IMR-90 (cell line): ENCODE data around the gene MPZL1. TPM values are rescaled to one million over a fixed set of nuclear protein-coding genes. Genes with fewer than 3 reads are reported as not detected.

Source experiments
- ATAC-seq: fragments of 200-7000 bp; cut with Tn5 transposase; 2 replicates; pipeline ENCODE4 v1.9.1; 2020; ENCODE audit warnings: low read depth, mild to moderate bottlenecking, moderate library complexity
- BruUV-seq: library from RNA; stranded (reverse); fragments of 400-500 nt; replicated peaks from 2 replicates; lab custom pipeline; 2021; lab: Mats Ljungman, UMichigan
- CTCF ChIA-PET: fragments of 300-600 bp; formaldehyde crosslinking; extraction: SDS; loops from one replicate; lab custom pipeline; 2021; ENCODE audit warnings: antibody characterized with exemption; lab: Yijun Ruan, JAX
- POLR2A ChIA-PET: fragments of 300-600 bp; sonication (Branson Sonifier 250); formaldehyde crosslinking; loops from one replicate; lab custom pipeline; 2022; ENCODE audit warnings: antibody characterized with exemption; ENCODE audit not compliant: unreplicated experiment; lab: Charles Lee
- DNase-seq: peaks from one replicate; pipeline ENCODE4 v3.0.0; 2013
- H2AFZ ChIP-seq: replicated peaks from 2 replicates; pipeline ENCODE3; 2013; ENCODE audit warnings: low read length, mild to moderate bottlenecking; ENCODE audit not compliant: poor library complexity
- H2AK5ac ChIP-seq: 2 replicates; pipeline ENCODE4 v1.6.1; 2013; ENCODE audit warnings: low read depth, low read length, inconsistent platforms
- H2AK9ac ChIP-seq: replicated peaks from 2 replicates; pipeline ENCODE3; 2013; ENCODE audit warnings: mild to moderate bottlenecking, low read depth, low read length, moderate library complexity; ENCODE audit not compliant: poor library complexity
- H2BK120ac ChIP-seq: 2 replicates; pipeline ENCODE4 v1.6.1; 2013; ENCODE audit warnings: low read depth, low read length, inconsistent platforms
- H2BK15ac ChIP-seq: 3 replicates; pipeline ENCODE4 v1.6.1; 2013; ENCODE audit warnings: low read depth, low read length, inconsistent platforms
- H2BK20ac ChIP-seq: 2 replicates; pipeline ENCODE4 v1.6.1; 2013; ENCODE audit warnings: low read depth, mild to moderate bottlenecking, inconsistent platforms, low read length, moderate library complexity
- H2BK5ac ChIP-seq: 2 replicates; pipeline ENCODE4 v1.6.1; 2013; ENCODE audit warnings: mild to moderate bottlenecking, low read depth, low read length, inconsistent platforms; ENCODE audit not compliant: poor library complexity, severe bottlenecking
- H3K14ac ChIP-seq: replicated peaks from 2 replicates; pipeline ENCODE4 v1.6.1; 2013; ENCODE audit warnings: low read depth, low read length, inconsistent platforms
- H3K18ac ChIP-seq: 2 replicates; pipeline ENCODE4 v1.6.1; 2013; ENCODE audit warnings: low read depth, low read length, control low read depth
- H3K23ac ChIP-seq: 2 replicates; pipeline ENCODE4 v1.6.1; 2013; ENCODE audit warnings: low read depth, low read length, inconsistent platforms
- H3K27ac ChIP-seq: 2 replicates; pipeline ENCODE4 v1.5.1; 2013; ENCODE audit warnings: mild to moderate bottlenecking, control low read depth, low read length; ENCODE audit not compliant: insufficient read depth
- H3K27me3 ChIP-seq: 2 replicates; pipeline ENCODE4 v1.6.1; 2013; ENCODE audit warnings: low read length; ENCODE audit not compliant: control insufficient read depth, insufficient read depth
- H3K36me3 ChIP-seq: 2 replicates; pipeline ENCODE4 v1.6.1; 2013; ENCODE audit warnings: low read length, mixed read lengths; ENCODE audit not compliant: control insufficient read depth, insufficient read depth
- H3K4ac ChIP-seq: 2 replicates; pipeline ENCODE4 v1.6.1; 2013; ENCODE audit warnings: low read depth, low read length, inconsistent platforms
- H3K4me1 ChIP-seq: 2 replicates; pipeline ENCODE4 v1.6.1; 2013; ENCODE audit warnings: low read length, mixed read lengths; ENCODE audit not compliant: control insufficient read depth, insufficient read depth
- H3K4me2 ChIP-seq: 2 replicates; pipeline ENCODE4 v1.6.1; 2013; ENCODE audit warnings: low read depth, mild to moderate bottlenecking, control low read depth, low read length, moderate library complexity
- H3K4me3 ChIP-seq: 2 replicates; pipeline ENCODE4 v1.5.1; 2013; ENCODE audit warnings: low read depth, mild to moderate bottlenecking, control low read depth, low read length, moderate library complexity; ENCODE audit not compliant: insufficient read depth
- H3K56ac ChIP-seq: 2 replicates; pipeline ENCODE4 v1.6.1; 2013; ENCODE audit warnings: low read length, inconsistent platforms; ENCODE audit not compliant: insufficient read depth; ENCODE audit errors: extremely low read depth
- H3K79me1 ChIP-seq, 2 experiments: 2 replicates each; pipeline ENCODE4 v1.6.1; 2013; ENCODE audit warnings: low read length in 2 of 2, inconsistent platforms in 1 of 2, low read depth in 1 of 2
- H3K9ac ChIP-seq: 2 replicates; pipeline ENCODE4 v1.6.1; 2013; ENCODE audit warnings: low read depth, low read length, control low read depth
- H3K9me1 ChIP-seq: 2 replicates; pipeline ENCODE4 v1.6.1; 2013; ENCODE audit warnings: low read length, inconsistent platforms; ENCODE audit not compliant: insufficient read depth
- H3K9me3 ChIP-seq: 2 replicates; pipeline ENCODE4 v1.6.1; 2013; ENCODE audit warnings: low read length; ENCODE audit not compliant: control insufficient read depth, insufficient read depth
- H4K20me1 ChIP-seq: 2 replicates; pipeline ENCODE4 v1.6.1; 2013; ENCODE audit warnings: low read length, inconsistent platforms; ENCODE audit not compliant: insufficient read depth
- H4K5ac ChIP-seq: 2 replicates; pipeline ENCODE4 v1.6.1; 2013; ENCODE audit warnings: mild to moderate bottlenecking, low read depth, low read length, control low read depth
- H4K8ac ChIP-seq, 2 experiments: 2 replicates each; pipeline ENCODE4 v1.6.1; 2013; ENCODE audit warnings: low read depth in 2 of 2, low read length in 2 of 2, control low read depth in 1 of 2, inconsistent platforms in 1 of 2
- H4K91ac ChIP-seq: 2 replicates; pipeline ENCODE4 v1.6.1; 2013; ENCODE audit warnings: low read depth, low read length, inconsistent platforms; ENCODE audit not compliant: insufficient read depth
- BHLHE40 ChIP-seq: fragments of 150-350 bp; IDR thresholded peaks from 2 replicates; pipeline ENCODE4 v1.6.1; 2016; ENCODE audit warnings: mild to moderate bottlenecking, low read depth, low read length
- CEBPB ChIP-seq: IDR thresholded peaks from 2 replicates; pipeline ENCODE4 v1.6.1; 2012; ENCODE audit warnings: low read depth, low read length, improper control_type of control experiment
- CHD1 ChIP-seq: IDR thresholded peaks from 2 replicates; pipeline ENCODE4 v1.6.1; 2012; ENCODE audit warnings: low read depth, low read length, improper control_type of control experiment
- FOS ChIP-seq: fragments of 150-350 bp; IDR thresholded peaks from 2 replicates; pipeline ENCODE4 v1.6.1; 2016; ENCODE audit warnings: low read depth, low read length
- MAFK ChIP-seq: IDR thresholded peaks from 2 replicates; pipeline ENCODE4 v1.6.1; 2012; ENCODE audit warnings: low read depth, low read length, improper control_type of control experiment
- MAZ ChIP-seq: IDR thresholded peaks from 2 replicates; pipeline ENCODE4 v1.6.1; 2012; ENCODE audit warnings: low read depth, mild to moderate bottlenecking, low read length, improper control_type of control experiment, moderate library complexity, borderline replicate concordance
- MXI1 ChIP-seq: IDR thresholded peaks from 2 replicates; pipeline ENCODE4 v1.6.1; 2012; ENCODE audit warnings: low read depth, mild to moderate bottlenecking, low read length, moderate library complexity, borderline replicate concordance
- NFE2L2 ChIP-seq: fragments of 150-350 bp; IDR thresholded peaks from 2 replicates; pipeline ENCODE4 v1.6.1; 2016; ENCODE audit warnings: low read depth, mild to moderate bottlenecking, low read length
- POLR2A ChIP-seq: IDR thresholded peaks from 2 replicates; pipeline ENCODE4 v1.6.1; 2012; ENCODE audit warnings: mild to moderate bottlenecking, low read depth, low read length
- RAD21 ChIP-seq: IDR thresholded peaks from 2 replicates; pipeline ENCODE4 v1.6.1; 2012; ENCODE audit warnings: low read length, improper control_type of control experiment
- RCOR1 ChIP-seq: IDR thresholded peaks from 2 replicates; pipeline ENCODE4 v1.6.1; 2012; ENCODE audit warnings: mild to moderate bottlenecking, low read length, improper control_type of control experiment; ENCODE audit not compliant: insufficient replicate concordance
- RFX5 ChIP-seq: IDR thresholded peaks from 2 replicates; pipeline ENCODE4 v1.8.0; 2012; ENCODE audit warnings: low read depth, mild to moderate bottlenecking, low read length, moderate library complexity
- SMC3 ChIP-seq: fragments of 150-350 bp; IDR thresholded peaks from 2 replicates; pipeline ENCODE4 v1.6.1; 2016; ENCODE audit warnings: low read depth, mild to moderate bottlenecking, antibody characterized with exemption, low read length, moderate library complexity
- WGBS, 2 experiments: methylation state at CpG; one replicate each; pipeline versions ENCODE4 v1.1.5 to v1.1.7; 2013; ENCODE audit warnings: missing lambda C conversion rate in 2 of 2; ENCODE audit not compliant: insufficient read length in 1 of 2; ENCODE audit errors: extremely low coverage in 2 of 2; 5-methylcytosine and 5-hydroxymethylcytosine counted together
- dilution Hi-C: fragments of 300-500 bp; cut with HindIII; formaldehyde crosslinking; loops from one replicate; pipeline ENCODE4 v1.14.3; 2018; ENCODE audit warnings: low sequenced_read_pairs; ENCODE audit not compliant: unreplicated experiment
- in situ Hi-C: fragments of 300-500 bp; cut with MboI; formaldehyde crosslinking; loops from 3 replicates; pipeline ENCODE4 v1.14.3; 2019; ENCODE audit warnings: low sequenced_read_pairs, inconsistent platforms, mixed read lengths
- intact Hi-C: fragments of 100-400 bp; cut with micrococcal nuclease; formaldehyde crosslinking; loops from 2 replicates; pipeline ENCODE4 v1.10.0; 2022
- polyA plus RNA-seq, 3 experiments: library from polyadenylated mRNA; depleted of rRNA; stranded (reverse); fragments of >200 nt; gene quantifications; 2 replicates each; pipeline ENCODE4 v1.2.3, GENCODE V29; 2012; ENCODE audit warnings: low replicate concordance in 1 of 3
- total RNA-seq: library from RNA; depleted of rRNA; stranded (reverse); fragments of >200 nt; gene quantifications from 2 replicates; pipeline ENCODE4 v1.2.3, GENCODE V29; 2012
- TF ChIP-seq, protein P1 (sequence below): fragments of 150-350 bp; IDR thresholded peaks from 2 replicates; pipeline ENCODE4 v1.6.1; 2016; ENCODE audit warnings: low read depth, mild to moderate bottlenecking, low read length, moderate library complexity, borderline replicate concordance
- TF ChIP-seq, protein P2 (sequence below): fragments of 150-350 bp; IDR thresholded peaks from 2 replicates; pipeline ENCODE4 v1.6.1; 2017; ENCODE audit warnings: mild to moderate bottlenecking, antibody characterized with exemption, low read length, low read depth
- TF ChIP-seq, protein P3 (sequence below): conservative IDR thresholded peaks from 2 replicates; pipeline ENCODE4 v1.5.1; 2012; ENCODE audit warnings: mild to moderate bottlenecking, low read depth, low read length, improper control_type of control experiment

The MPZL1 gene
- total and polyA plus RNA-seq, 2 of the 4 experiments (the other 2 are of a cell fraction): 55.3 to 87.3 TPM

DNA sequence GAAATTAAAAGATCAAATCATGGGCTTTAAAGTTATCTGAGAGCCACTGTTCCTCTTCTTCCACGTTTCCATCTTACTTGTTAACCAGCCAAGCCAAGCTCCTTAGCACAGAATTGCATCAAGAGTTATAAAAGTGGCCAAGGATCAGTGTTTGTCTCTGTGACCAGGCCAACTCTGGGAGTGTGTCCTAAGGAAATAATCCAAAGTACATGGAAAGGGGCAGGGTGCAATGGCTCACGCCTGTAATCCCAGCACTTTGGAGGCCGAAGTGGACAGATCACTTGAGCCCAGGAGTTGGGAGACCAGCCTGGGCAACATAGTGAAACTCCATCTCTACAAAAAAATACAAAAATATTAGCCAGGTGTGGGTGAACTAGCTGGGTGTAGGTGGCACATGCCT, 10.0 kb upstream of the MPZL1 start:
- H2BK120ac ChIP-seq: no peak overlapping the region
- no peak overlapping the region for H3K27ac ChIP-seq
- ChIA-PET CTCF (no interaction called here), POLR2A (no interaction called here)
- H3K4me1 ChIP-seq: no peaks in the 10 kb centered on the region
- no peak overlapping the region for H3K9ac ChIP-seq
- H2AFZ ChIP-seq: no peak overlapping the region
- WGBS, 2 experiments: no CpG with 5 or more reads among the region's 3 CpGs
- intact Hi-C loops: no loop called here
- H4K8ac ChIP-seq: no peak overlapping the region
- no peak overlapping the region for H4K5ac ChIP-seq
- H3K4me3 ChIP-seq: no peak overlapping the region
- peaks cover 12% of the 10 kb centered on the region for H3K27me3 ChIP-seq
- H3K36me3 ChIP-seq: no peaks in the 10 kb centered on the region
- no peaks in the 10 kb centered on the region for H3K79me1 ChIP-seq
- no peak overlapping the region for H4K91ac ChIP-seq
- H3K4ac ChIP-seq: no peak overlapping the region
- DNase-seq: no peak
- H3K23ac ChIP-seq: no peak overlapping the region
- no peaks in the 10 kb centered on the region for H3K9me3 ChIP-seq
- in situ Hi-C loops: loop anchor here (10.0 kb wide), 1 partner anchor 373 kb away; no protein-coding TSS in a partner anchor
- H2BK15ac ChIP-seq: no peak overlapping the region
- H2BK5ac ChIP-seq: no peak overlapping the region
- ATAC-seq: no peak
- TF ChIP-seq MAZ: no peak
- TF ChIP-seq, protein P1, sequence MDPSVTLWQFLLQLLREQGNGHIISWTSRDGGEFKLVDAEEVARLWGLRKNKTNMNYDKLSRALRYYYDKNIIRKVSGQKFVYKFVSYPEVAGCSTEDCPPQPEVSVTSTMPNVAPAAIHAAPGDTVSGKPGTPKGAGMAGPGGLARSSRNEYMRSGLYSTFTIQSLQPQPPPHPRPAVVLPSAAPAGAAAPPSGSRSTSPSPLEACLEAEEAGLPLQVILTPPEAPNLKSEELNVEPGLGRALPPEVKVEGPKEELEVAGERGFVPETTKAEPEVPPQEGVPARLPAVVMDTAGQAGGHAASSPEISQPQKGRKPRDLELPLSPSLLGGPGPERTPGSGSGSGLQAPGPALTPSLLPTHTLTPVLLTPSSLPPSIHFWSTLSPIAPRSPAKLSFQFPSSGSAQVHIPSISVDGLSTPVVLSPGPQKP: no peak
- TF ChIP-seq BHLHE40: no peak
- no peak for TF ChIP-seq RCOR1
- TF ChIP-seq NFE2L2: no peak
- TF ChIP-seq, protein P2, sequence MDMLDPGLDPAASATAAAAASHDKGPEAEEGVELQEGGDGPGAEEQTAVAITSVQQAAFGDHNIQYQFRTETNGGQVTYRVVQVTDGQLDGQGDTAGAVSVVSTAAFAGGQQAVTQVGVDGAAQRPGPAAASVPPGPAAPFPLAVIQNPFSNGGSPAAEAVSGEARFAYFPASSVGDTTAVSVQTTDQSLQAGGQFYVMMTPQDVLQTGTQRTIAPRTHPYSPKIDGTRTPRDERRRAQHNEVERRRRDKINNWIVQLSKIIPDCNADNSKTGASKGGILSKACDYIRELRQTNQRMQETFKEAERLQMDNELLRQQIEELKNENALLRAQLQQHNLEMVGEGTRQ: no peak
- TF ChIP-seq, protein P3, sequence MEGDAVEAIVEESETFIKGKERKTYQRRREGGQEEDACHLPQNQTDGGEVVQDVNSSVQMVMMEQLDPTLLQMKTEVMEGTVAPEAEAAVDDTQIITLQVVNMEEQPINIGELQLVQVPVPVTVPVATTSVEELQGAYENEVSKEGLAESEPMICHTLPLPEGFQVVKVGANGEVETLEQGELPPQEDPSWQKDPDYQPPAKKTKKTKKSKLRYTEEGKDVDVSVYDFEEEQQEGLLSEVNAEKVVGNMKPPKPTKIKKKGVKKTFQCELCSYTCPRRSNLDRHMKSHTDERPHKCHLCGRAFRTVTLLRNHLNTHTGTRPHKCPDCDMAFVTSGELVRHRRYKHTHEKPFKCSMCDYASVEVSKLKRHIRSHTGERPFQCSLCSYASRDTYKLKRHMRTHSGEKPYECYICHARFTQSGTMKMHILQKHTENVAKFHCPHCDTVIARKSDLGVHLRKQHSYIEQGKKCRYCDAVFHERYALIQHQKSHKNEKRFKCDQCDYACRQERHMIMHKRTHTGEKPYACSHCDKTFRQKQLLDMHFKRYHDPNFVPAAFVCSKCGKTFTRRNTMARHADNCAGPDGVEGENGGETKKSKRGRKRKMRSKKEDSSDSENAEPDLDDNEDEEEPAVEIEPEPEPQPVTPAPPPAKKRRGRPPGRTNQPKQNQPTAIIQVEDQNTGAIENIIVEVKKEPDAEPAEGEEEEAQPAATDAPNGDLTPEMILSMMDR: no peak
- TF ChIP-seq MAFK: no peak
- TF ChIP-seq MXI1: no peak
- TF ChIP-seq SMC3: no peak
- TF ChIP-seq CHD1: no peak
- TF ChIP-seq POLR2A: no peak
- TF ChIP-seq RAD21: no peak
- no peak for TF ChIP-seq FOS
- TF ChIP-seq RFX5: no peak
- TF ChIP-seq CEBPB: no peak
- H2AK9ac ChIP-seq: no peak overlapping the region
- no peak overlapping the region for H2BK20ac ChIP-seq
- H3K4me2 ChIP-seq: no peak overlapping the region
- no peak overlapping the region for H3K18ac ChIP-seq
- no peak overlapping the region for H2AK5ac ChIP-seq
- H3K14ac ChIP-seq: no peak overlapping the region
- H4K20me1 ChIP-seq: no peaks in the 10 kb centered on the region
- no peaks in the 10 kb centered on the region for H3K9me1 ChIP-seq
- dilution Hi-C loops: no loop called here
- H3K56ac ChIP-seq: no peak overlapping the region
- no TSS peak for BruUV-seq
